ENCODE results near the gene MFSD11. TPM values are rescaled to one million over a fixed set of nuclear protein-coding genes. Genes with fewer than 3 reads are reported as not detected.

The MFSD11 gene
- total RNA-seq (2014; rRNA removed): 16.6 and 17.3 TPM in 2 replicates
- percentile 69 among the genes with signal in this experiment for Bru-seq, nascent RNA
- BruChase-seq, experiment 1, labeled RNA remaining after a 6-hour chase: percentile 81 among the genes with signal in this experiment
- BruChase-seq, experiment 2, labeled RNA remaining after a 2-hour chase: percentile 78 among the genes with signal in this experiment
- long read RNA-seq, transcript MFSD11-211 (13 exons, 3,612 nt): major isoform, 8 of 39 reads
- long read RNA-seq, transcript MFSD11-217 (14 exons, 1,891 nt): major isoform, 8 of 39 reads
- long read RNA-seq, partial matches to known transcripts: 1 of 39 reads
- long read RNA-seq, other reads (novel, unspliced or antisense): 17 of 39 reads

DNA sequence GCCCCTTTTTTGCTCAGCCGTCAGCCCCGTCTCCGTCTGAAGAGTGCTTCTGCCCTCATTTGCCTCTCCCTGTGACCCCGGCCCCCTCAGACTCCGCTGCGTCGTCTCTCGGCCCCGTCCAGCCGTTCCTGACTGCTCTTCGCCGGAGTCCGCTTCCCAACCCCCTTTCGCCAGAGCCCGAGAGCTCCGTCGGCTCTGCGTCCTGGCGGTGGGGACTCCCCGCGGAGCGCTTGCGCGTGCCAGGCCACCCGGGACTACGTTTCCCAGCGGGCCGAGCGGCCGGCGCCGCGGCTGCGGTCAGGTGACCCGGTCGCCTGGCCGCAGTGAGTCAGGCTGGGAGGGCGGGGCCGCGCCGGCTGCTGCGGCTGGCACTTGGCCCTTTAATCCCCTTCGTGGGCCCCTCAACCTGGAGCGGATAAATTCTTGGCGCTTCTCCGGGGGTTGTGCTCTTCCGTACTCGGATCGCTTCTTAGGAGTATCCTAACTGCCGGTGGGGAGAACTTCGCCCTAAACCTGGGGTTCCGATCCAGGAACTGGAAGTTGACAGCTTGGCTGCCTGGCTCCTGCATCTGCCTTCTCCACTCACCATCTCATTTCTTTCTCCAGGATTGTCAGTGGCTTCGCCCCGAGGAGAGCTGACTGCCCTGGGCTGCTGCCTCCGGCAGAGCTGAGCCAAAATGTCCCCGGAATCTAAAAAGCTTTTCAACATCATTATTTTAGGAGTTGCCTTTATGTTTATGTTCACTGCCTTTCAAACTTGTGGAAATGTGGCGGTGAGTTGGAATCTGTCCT is at the start of gene MFSD11:
TSS of gene MFSD11 (plus strand) at position 444 of the 792 bp plus-strand sequence. CDS start at position 678, 234 bp downstream.
- ATAC-seq: peak; percentile 76
- intact Hi-C loops (cut with micrococcal nuclease): loop anchor here (1.0 to 10.0 kb wide), 2 partner anchors 58 to 547 kb away; no protein-coding TSS in a partner anchor
- peaks cover 24% of the 10 kb centered on the region for H3F3A ChIP-seq (ENCODE audit: low read length, unreplicated experiment)
- ChIA-PET POLR2A (ENCODE audit: unreplicated experiment) (interaction anchor here (0.6 kb wide), 2 partner anchors 10 to 384 kb away, joined by 5 to 6 read pairs; no protein-coding TSS in a partner anchor), CTCF (interaction anchor here (0.6 kb wide), 1 partner anchor 1138 kb away, joined by 9 read pairs; no protein-coding TSS in a partner anchor)
- H3K36me3 ChIP-seq (ENCODE audit: low read depth, low read length): peaks cover 38% of the 10 kb centered on the region
- H3K4me1 ChIP-seq (ENCODE audit: insufficient read depth, low read length): peaks cover 37% of the 10 kb centered on the region
- TF ChIP-seq EZH2 (IDR thresholded peaks at IDR 0.05; ENCODE audit: low read length, unreplicated experiment) (no peak), EZH2phosphoT487 (IDR thresholded peaks at IDR 0.05; ENCODE audit: borderline replicate concordance, low read length) (no peak)
- TF ChIP-seq, protein P1, sequence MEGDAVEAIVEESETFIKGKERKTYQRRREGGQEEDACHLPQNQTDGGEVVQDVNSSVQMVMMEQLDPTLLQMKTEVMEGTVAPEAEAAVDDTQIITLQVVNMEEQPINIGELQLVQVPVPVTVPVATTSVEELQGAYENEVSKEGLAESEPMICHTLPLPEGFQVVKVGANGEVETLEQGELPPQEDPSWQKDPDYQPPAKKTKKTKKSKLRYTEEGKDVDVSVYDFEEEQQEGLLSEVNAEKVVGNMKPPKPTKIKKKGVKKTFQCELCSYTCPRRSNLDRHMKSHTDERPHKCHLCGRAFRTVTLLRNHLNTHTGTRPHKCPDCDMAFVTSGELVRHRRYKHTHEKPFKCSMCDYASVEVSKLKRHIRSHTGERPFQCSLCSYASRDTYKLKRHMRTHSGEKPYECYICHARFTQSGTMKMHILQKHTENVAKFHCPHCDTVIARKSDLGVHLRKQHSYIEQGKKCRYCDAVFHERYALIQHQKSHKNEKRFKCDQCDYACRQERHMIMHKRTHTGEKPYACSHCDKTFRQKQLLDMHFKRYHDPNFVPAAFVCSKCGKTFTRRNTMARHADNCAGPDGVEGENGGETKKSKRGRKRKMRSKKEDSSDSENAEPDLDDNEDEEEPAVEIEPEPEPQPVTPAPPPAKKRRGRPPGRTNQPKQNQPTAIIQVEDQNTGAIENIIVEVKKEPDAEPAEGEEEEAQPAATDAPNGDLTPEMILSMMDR (conservative IDR thresholded peaks at IDR 0.05; ENCODE audit: low read depth, low read length): no peak
- H3K9ac ChIP-seq (ENCODE audit: low read length): peak within 1 kb of the TSS; percentile 98
- DNase-seq: peak; percentile 96
- peaks cover 73% of the 10 kb centered on the region for H3K79me2 ChIP-seq (ENCODE audit: low read length)
- H3K4me3 ChIP-seq (ENCODE audit: low read length): peak within 1 kb of the TSS; percentile 89
- no peaks in the 10 kb centered on the region for H3K9me2 ChIP-seq (replicated peaks; ENCODE audit: low read length)
- H3K27ac ChIP-seq (ENCODE audit: low read length): peak within 1 kb of the TSS; percentile 89
- peak within 1 kb of the TSS; percentile 91 for H3K4me2 ChIP-seq (ENCODE audit: low read length)
- no peaks in the 10 kb centered on the region for H3K9me3 ChIP-seq (ENCODE audit: low read length)
- no peaks in the 10 kb centered on the region for H3K27me3 ChIP-seq (ENCODE audit: low read length)
- peaks cover 39% of the 10 kb centered on the region for H4K20me1 ChIP-seq (ENCODE audit: low read length)
- peak within 1 kb of the TSS; percentile 74 for H2AFZ ChIP-seq (ENCODE audit: low read length)
- TSS peak; percentile 45 for BruUV-seq (replicated peaks)

DNA sequence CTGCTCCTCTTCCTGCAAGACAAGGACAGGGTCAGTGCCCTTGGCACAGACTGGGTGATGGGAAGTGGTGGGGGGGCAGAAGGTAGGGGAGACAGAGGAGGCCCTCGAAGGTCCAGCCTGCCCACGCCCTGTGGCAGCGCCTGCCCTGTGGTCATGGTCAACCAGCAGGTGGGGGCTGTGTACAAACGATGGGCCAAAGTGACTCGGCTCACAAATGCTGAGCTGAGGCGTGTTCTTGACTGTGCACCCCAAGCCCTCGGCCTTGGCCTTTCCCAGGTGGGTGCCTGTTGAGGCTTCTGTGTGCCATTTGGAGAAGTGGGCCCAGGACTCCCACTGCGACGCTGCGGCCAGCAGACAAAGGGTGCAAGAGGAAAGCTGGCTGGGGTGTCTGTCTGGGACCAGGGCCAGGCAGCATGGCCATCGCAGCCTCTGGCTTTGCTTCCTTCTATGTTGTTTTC is 49.7 kb upstream of the MFSD11 start:
- CTCF ChIA-PET: interaction anchor here (0.9 to 1.1 kb wide), 3 partner anchors 29 to 165 kb away, joined by 3 to 5 read pairs (median 3); no protein-coding TSS in a partner anchor
- TSS peak; percentile 44 for BruUV-seq (replicated peaks)
- no peaks in the 10 kb centered on the region for H3K9me2 ChIP-seq (replicated peaks; ENCODE audit: low read length)
- no peaks in the 10 kb centered on the region for H3K9me3 ChIP-seq (ENCODE audit: low read length)
- H3F3A ChIP-seq (ENCODE audit: low read length, unreplicated experiment): no peaks in the 10 kb centered on the region
- H4K20me1 ChIP-seq (ENCODE audit: low read length): no peaks in the 10 kb centered on the region
- H3K4me2 ChIP-seq (ENCODE audit: low read length): peak overlapping the region; percentile 58
- TF ChIP-seq EZH2phosphoT487 (IDR thresholded peaks at IDR 0.05; ENCODE audit: borderline replicate concordance, low read length): no peak
- TF ChIP-seq, protein P1 (conservative IDR thresholded peaks at IDR 0.05; ENCODE audit: low read depth, low read length): 0 out of 2 replicates have a peak, but pooled peaks have one; percentile 20
- H3K27ac ChIP-seq (ENCODE audit: low read length): peak overlapping the region; percentile 80
- peak overlapping the region; percentile 23; the same call in 1 of the 2 replicates for H3K4me3 ChIP-seq (ENCODE audit: low read length)
- peaks cover 17% of the 10 kb centered on the region for H3K4me1 ChIP-seq (ENCODE audit: insufficient read depth, low read length)
- no peaks in the 10 kb centered on the region for H3K36me3 ChIP-seq (ENCODE audit: low read depth, low read length)
- ATAC-seq: peak; percentile 71
- peak; percentile 58 for DNase-seq
- POLR2A ChIA-PET (ENCODE audit: unreplicated experiment): interaction anchor here (0.6 to 0.8 kb wide), 3 partner anchors 17 to 817 kb away, joined by 3 to 5 read pairs (median 4); no protein-coding TSS in a partner anchor
- H3K79me2 ChIP-seq (ENCODE audit: low read length): no peaks in the 10 kb centered on the region
- intact Hi-C loops (cut with micrococcal nuclease): loop anchor here (1.0 kb wide), 1 partner anchor 27 kb away; no protein-coding TSS in a partner anchor
- peak overlapping the region; percentile 20; the same call in 1 of the 2 replicates for H3K9ac ChIP-seq (ENCODE audit: low read length)
- H3K27me3 ChIP-seq (ENCODE audit: low read length): no peaks in the 10 kb centered on the region
- H2AFZ ChIP-seq (ENCODE audit: low read length): peak overlapping the region; percentile 34
